ENCODE results near the gene VRTN.

VRTN gene

GRCh38 chr14:74394549-74394948 lies 46.3 kb downstream of the VRTN start:
- 72 to 77% methylated on average over 2 of the region's 2 CpGs for WGBS, 2 experiments
- H3K4me3 ChIP-seq (ENCODE audit: insufficient read depth, low read depth, low read length): no peak overlapping the region
- H3K27ac ChIP-seq (ENCODE audit: insufficient read depth, low read depth, low read length, poor library complexity, severe bottlenecking): no peak overlapping the region
- peaks cover 8% of the 10 kb centered on the region for H3K4me1 ChIP-seq (ENCODE audit: control insufficient read depth, insufficient read depth, low read length)
- no peaks in the 10 kb centered on the region for H3K9me3 ChIP-seq (ENCODE audit: control insufficient read depth, low read length)
- no peaks in the 10 kb centered on the region for H3K27me3 ChIP-seq (ENCODE audit: control insufficient read depth, insufficient read depth, low read length, poor library complexity, severe bottlenecking)
- H3K36me3 ChIP-seq (ENCODE audit: control insufficient read depth, insufficient read depth, low read length): no peaks in the 10 kb centered on the region

- Histone ChIP-seq H3K27me3 (ENCODE audit: control insufficient read depth, insufficient read depth, low read length, poor library complexity, severe bottlenecking) (no peaks in the 10 kb centered on the region), H3K36me3 (ENCODE audit: control insufficient read depth, insufficient read depth, low read length) (no peaks in the 10 kb centered on the region), H3K4me1 (ENCODE audit: control insufficient read depth, insufficient read depth, low read length) (peaks cover 2% of the 10 kb centered on the region), H3K9me3 (ENCODE audit: control insufficient read depth, low read length) (no peaks in the 10 kb centered on the region), H3K4me3 (ENCODE audit: insufficient read depth, low read depth, low read length) (no peak overlapping the region), H3K27ac (ENCODE audit: insufficient read depth, low read depth, low read length, poor library complexity, severe bottlenecking) (no peak overlapping the region)
- 89 to 90% methylated on average over 4 of the region's 4 CpGs for WGBS, 2 experiments
Measured at GRCh38 chr14:74395094-74395493, 46.8 kb downstream of the VRTN start.

GRCh38 chr14:74400031-74400685 lies 51.9 kb downstream of the VRTN start:
- H3K4me1 ChIP-seq (ENCODE audit: control insufficient read depth, insufficient read depth, low read length): peaks cover 23% of the 10 kb centered on the region
- H3K9me3 ChIP-seq (ENCODE audit: control insufficient read depth, low read length): no peaks in the 10 kb centered on the region
- H3K36me3 ChIP-seq (ENCODE audit: control insufficient read depth, insufficient read depth, low read length): no peaks in the 10 kb centered on the region
- WGBS, 2 experiments: 74 to 75% methylated on average over 13 of the region's 13 CpGs
- H3K27ac ChIP-seq (ENCODE audit: insufficient read depth, low read depth, low read length, poor library complexity, severe bottlenecking): no peak overlapping the region
- H3K4me3 ChIP-seq (ENCODE audit: insufficient read depth, low read depth, low read length): no peak overlapping the region
- no peaks in the 10 kb centered on the region for H3K27me3 ChIP-seq (ENCODE audit: control insufficient read depth, insufficient read depth, low read length, poor library complexity, severe bottlenecking)

- H3K9me3 ChIP-seq (ENCODE audit: control insufficient read depth, low read length): no peaks in the 10 kb centered on the region
- H3K4me3 ChIP-seq (ENCODE audit: insufficient read depth, low read depth, low read length): no peak overlapping the region
- H3K4me1 ChIP-seq (ENCODE audit: control insufficient read depth, insufficient read depth, low read length): peaks cover 23% of the 10 kb centered on the region
- 51 to 56% methylated on average over 8 of the region's 8 CpGs for WGBS, 2 experiments
- H3K27me3 ChIP-seq (ENCODE audit: control insufficient read depth, insufficient read depth, low read length, poor library complexity, severe bottlenecking): no peaks in the 10 kb centered on the region
- no peak overlapping the region for H3K27ac ChIP-seq (ENCODE audit: insufficient read depth, low read depth, low read length, poor library complexity, severe bottlenecking)
- no peaks in the 10 kb centered on the region for H3K36me3 ChIP-seq (ENCODE audit: control insufficient read depth, insufficient read depth, low read length)
Measured at GRCh38 chr14:74400919-74401503, 52.7 kb downstream of the VRTN start.

GRCh38 chr14:74401504-74402241 lies 53.4 kb downstream of the VRTN start:
- no peak overlapping the region for H3K4me3 ChIP-seq (ENCODE audit: insufficient read depth, low read depth, low read length)
- H3K4me1 ChIP-seq (ENCODE audit: control insufficient read depth, insufficient read depth, low read length): peaks cover 23% of the 10 kb centered on the region
- 28 to 31% methylated on average over 12 of the region's 12 CpGs for WGBS, 2 experiments
- H3K36me3 ChIP-seq (ENCODE audit: control insufficient read depth, insufficient read depth, low read length): no peaks in the 10 kb centered on the region
- no peaks in the 10 kb centered on the region for H3K9me3 ChIP-seq (ENCODE audit: control insufficient read depth, low read length)
- H3K27ac ChIP-seq (ENCODE audit: insufficient read depth, low read depth, low read length, poor library complexity, severe bottlenecking): no peak overlapping the region
- H3K27me3 ChIP-seq (ENCODE audit: control insufficient read depth, insufficient read depth, low read length, poor library complexity, severe bottlenecking): no peaks in the 10 kb centered on the region

- no peaks in the 10 kb centered on the region for H3K36me3 ChIP-seq (ENCODE audit: control insufficient read depth, insufficient read depth, low read length)
- H3K9me3 ChIP-seq (ENCODE audit: control insufficient read depth, low read length): no peaks in the 10 kb centered on the region
- no peak overlapping the region for H3K27ac ChIP-seq (ENCODE audit: insufficient read depth, low read depth, low read length, poor library complexity, severe bottlenecking)
- peaks cover 23% of the 10 kb centered on the region for H3K4me1 ChIP-seq (ENCODE audit: control insufficient read depth, insufficient read depth, low read length)
- H3K27me3 ChIP-seq (ENCODE audit: control insufficient read depth, insufficient read depth, low read length, poor library complexity, severe bottlenecking): no peaks in the 10 kb centered on the region
- H3K4me3 ChIP-seq (ENCODE audit: insufficient read depth, low read depth, low read length): no peak overlapping the region
- 80 to 82% methylated on average over 10 of the region's 10 CpGs for WGBS, 2 experiments
Measured at GRCh38 chr14:74402401-74403251, 54.4 kb downstream of the VRTN start.

GRCh38 chr14:74403619-74404417 lies 55.5 kb downstream of the VRTN start:
- no peaks in the 10 kb centered on the region for H3K9me3 ChIP-seq (ENCODE audit: control insufficient read depth, low read length)
- H3K27me3 ChIP-seq (ENCODE audit: control insufficient read depth, insufficient read depth, low read length, poor library complexity, severe bottlenecking): no peaks in the 10 kb centered on the region
- peaks cover 23% of the 10 kb centered on the region for H3K4me1 ChIP-seq (ENCODE audit: control insufficient read depth, insufficient read depth, low read length)
- no peak overlapping the region for H3K27ac ChIP-seq (ENCODE audit: insufficient read depth, low read depth, low read length, poor library complexity, severe bottlenecking)
- WGBS, 2 experiments: 96% methylated on average over 12 of the region's 12 CpGs
- no peaks in the 10 kb centered on the region for H3K36me3 ChIP-seq (ENCODE audit: control insufficient read depth, insufficient read depth, low read length)
- H3K4me3 ChIP-seq (ENCODE audit: insufficient read depth, low read depth, low read length): no peak overlapping the region

- Histone ChIP-seq H3K27me3 (ENCODE audit: control insufficient read depth, insufficient read depth, low read length, poor library complexity, severe bottlenecking) (no peaks in the 10 kb centered on the region), H3K4me1 (ENCODE audit: control insufficient read depth, insufficient read depth, low read length) (peaks cover 23% of the 10 kb centered on the region), H3K9me3 (ENCODE audit: control insufficient read depth, low read length) (no peaks in the 10 kb centered on the region), H3K36me3 (ENCODE audit: control insufficient read depth, insufficient read depth, low read length) (no peaks in the 10 kb centered on the region), H3K27ac (ENCODE audit: insufficient read depth, low read depth, low read length, poor library complexity, severe bottlenecking) (no peak overlapping the region), H3K4me3 (ENCODE audit: insufficient read depth, low read depth, low read length) (no peak overlapping the region)
- 85 to 88% methylated on average over 7 of the region's 7 CpGs for WGBS, 2 experiments
Measured at GRCh38 chr14:74404435-74404834, 56.2 kb downstream of the VRTN start.

GRCh38 chr14:74405663-74406062 lies 57.4 kb downstream of the VRTN start:
- Histone ChIP-seq H3K27me3 (ENCODE audit: control insufficient read depth, insufficient read depth, low read length, poor library complexity, severe bottlenecking) (no peaks in the 10 kb centered on the region), H3K4me1 (ENCODE audit: control insufficient read depth, insufficient read depth, low read length) (peaks cover 23% of the 10 kb centered on the region), H3K27ac (ENCODE audit: insufficient read depth, low read depth, low read length, poor library complexity, severe bottlenecking) (no peak overlapping the region), H3K4me3 (ENCODE audit: insufficient read depth, low read depth, low read length) (no peak overlapping the region), H3K9me3 (ENCODE audit: control insufficient read depth, low read length) (no peaks in the 10 kb centered on the region), H3K36me3 (ENCODE audit: control insufficient read depth, insufficient read depth, low read length) (no peaks in the 10 kb centered on the region)
- 89 to 93% methylated on average over 4 of the region's 4 CpGs for WGBS, 2 experiments

Data from ectodermal cell (in vitro differentiated cells).